NCI-H2196 treated with DMSO at 0.1 percent for 48 hours (cell line): Measurements from ENCODE around the gene USP28.
"Not testable (repeated sequence)": the region's sequence is repeated elsewhere in the genome, so short reads cannot be mapped to it uniquely, and the experiment has no call there.

Experiments
- DNase-seq: peaks from one replicate; lab custom pipeline; 2025; ENCODE audit not compliant: unreplicated experiment; lab: John Stamatoyannopoulos, UW

USP28 gene

GRCh38 chr11:113774174-113774503 is 101.2 kb downstream of the USP28 start:
- DNase-seq = no peak

DNA sequence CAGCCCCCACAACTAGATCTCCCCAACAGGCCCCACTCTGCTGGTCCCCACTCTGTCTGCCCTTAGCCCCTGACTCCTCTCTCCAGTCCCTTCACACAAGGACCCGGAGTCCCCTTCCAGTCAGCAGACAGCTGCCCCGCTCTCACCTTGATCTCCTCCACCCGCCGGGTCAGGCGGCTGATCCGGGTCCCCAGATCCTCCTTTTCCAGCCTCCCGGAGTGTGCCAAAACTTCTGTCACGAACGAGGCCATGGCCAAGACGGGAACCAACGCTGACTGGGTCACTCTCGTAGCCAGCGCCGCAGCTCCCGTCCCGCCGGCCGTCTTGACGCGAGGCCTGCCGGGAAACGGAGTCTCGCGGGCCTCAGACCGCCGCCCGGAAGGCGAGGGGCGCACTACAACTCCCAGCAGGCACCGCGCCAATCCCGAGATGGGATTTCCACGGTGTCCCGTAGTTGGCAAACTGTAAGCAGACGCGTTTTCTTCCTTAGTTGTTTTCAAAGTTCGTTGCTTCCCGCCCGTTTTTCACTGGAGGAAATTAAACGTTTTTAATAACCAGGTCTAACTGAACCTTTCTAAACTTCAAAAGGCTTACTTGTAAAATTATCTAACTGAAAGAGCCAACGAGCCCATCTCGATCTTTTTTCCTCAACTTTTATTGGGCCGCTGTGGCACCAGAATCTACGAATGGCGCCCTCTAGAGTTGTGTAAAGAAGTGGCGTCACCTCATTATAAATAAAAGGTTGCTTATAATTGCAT is 101.8 kb downstream of the USP28 start, which contains the start of gene ZW10:
ZW10 (minus strand) TSS at position 277 of the 758 bp plus-strand sequence; CDS start at position 251, 26 bp downstream.
- peak; percentile 87 for DNase-seq

DNA sequence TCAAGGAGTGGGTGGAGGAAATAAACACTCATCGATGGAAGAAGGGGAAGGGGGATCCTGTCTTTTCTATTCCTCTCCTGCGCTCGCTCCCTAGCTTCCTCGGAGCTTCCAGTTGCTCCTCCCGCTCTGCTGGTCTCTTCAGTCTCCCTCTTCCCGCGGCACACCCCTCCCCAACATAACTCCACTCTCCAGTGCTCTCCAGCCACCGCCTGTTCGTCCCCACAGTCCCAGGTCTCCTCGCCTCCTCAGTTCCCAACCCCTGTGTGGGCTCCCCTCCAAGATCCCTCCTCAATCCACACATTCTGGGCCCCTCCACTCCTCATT is 102.3 kb downstream of the USP28 start:
- no peak for DNase-seq

DNA sequence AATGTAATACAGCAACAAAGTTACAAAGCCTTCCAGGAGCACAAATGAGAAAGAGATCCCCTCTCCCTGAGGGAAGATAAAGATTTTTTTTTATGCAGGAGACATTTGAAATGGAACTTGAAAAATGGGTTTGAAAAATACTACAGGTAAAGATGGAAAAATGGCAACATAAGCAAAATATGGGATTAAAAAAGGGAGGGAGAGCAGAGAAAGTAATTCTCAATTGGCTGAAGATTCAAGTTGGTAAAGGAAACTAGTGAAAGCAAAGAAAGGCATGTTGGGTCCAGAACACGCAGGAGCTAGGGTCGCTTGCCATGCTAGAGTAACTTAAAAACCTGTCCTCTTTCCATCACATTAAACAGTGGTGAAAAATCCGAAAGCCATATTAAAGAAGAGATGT is 103.4 kb downstream of the USP28 start:
- DNase-seq = no peak

- DNase-seq = no peak
Observed at GRCh38 chr11:113764527-113765219, 110.7 kb downstream of the USP28 start.

DNA sequence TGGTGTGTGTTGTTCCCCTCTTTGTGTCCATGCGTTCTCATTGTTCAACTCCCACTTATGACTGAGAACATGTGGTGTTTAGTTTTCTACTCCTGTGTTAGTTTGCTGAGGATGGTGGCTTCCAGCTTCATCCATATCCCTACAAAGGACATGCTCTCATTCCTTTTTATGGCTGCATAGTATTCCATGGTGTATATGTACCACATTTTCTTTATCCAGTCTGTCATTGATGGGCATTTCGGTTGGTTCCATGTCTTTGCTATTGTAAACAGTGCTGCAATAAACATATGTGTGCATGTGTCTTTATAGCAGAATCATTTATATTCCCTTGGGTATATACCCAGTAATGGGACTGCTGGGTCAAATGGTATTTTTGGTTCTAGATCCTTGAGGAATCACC is 112.3 kb downstream of the USP28 start:
- DNase-seq = not testable (repeated sequence)

- no peak for DNase-seq
Observed at GRCh38 chr11:113760241-113760640, 115.1 kb downstream of the USP28 start.

DNA sequence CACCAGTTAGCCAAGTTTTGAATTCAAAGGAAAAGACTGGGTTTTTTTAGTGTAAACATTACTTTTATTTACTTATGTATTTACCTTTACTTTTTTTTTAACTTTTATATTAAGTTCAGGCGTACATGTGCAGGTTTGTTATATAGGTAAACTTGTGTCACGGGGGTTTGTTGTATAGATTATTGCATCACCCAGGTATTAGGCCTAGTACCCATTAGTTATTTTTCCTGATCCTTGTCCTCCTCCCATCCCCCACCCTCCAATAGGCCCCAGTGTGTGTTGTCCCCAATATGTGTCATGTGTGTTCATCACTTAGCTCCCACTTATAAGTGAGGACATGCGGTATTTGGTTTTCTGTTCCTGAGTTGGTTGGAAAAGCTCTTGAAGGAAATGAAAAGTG is 122.4 kb downstream of the USP28 start:
- DNase-seq = no peak
